IPS DF 19.7 (cell line): ENCODE results near the gene LMAN1.

Experiments
- DNase-seq: peaks from one replicate; pipeline ENCODE4 v3.0.0-alpha.2; 2013; ENCODE audit warnings: low read depth, low spot score

The LMAN1 gene

DNA sequence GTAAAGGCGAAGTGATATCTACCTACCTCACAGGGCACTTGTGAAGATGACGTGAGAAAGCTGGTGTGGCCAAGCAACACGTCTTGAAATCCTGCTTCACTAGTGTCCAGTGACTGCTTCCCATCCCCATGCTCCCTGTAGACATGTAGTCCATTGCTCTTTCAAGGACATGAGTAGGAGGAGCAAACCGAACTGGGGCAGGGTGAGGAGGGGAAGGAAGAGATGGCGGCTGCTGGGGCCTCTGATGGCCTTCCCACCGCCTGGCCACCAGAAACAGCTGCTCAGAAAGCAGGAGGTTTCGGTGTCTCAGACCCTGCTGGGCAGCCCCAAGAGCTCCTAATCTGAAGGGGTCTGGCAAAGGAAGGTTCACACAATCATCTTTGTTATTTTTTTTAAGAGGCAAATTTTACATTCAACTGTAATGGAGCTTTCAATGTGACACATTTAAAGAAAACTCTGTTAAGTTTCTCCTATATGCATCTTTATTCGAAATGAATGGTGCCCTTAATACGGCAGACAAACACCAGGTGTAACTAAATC is 55.3 kb downstream of the LMAN1 start:
- DNase-seq: no peak

DNA sequence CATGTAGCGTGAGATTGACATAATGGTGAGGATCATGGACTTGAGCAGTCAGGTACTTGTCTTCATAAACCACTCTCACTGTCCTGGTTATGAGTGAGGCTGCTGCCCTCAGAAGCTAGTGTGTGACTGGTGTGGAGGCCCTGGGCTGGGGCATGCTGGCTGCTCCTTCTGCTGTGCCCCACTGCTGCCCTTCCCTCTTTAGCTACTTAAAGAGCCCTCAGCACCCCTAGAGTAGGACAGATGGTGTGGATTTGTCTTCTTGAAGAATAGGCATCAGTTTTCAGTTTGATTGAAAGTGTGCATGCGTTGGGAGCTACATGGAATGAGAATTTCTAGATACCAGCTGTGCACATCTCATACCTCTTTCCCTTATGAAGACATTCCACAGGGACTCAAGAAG is 56.1 kb downstream of the LMAN1 start:
- DNase-seq: no peak

DNA sequence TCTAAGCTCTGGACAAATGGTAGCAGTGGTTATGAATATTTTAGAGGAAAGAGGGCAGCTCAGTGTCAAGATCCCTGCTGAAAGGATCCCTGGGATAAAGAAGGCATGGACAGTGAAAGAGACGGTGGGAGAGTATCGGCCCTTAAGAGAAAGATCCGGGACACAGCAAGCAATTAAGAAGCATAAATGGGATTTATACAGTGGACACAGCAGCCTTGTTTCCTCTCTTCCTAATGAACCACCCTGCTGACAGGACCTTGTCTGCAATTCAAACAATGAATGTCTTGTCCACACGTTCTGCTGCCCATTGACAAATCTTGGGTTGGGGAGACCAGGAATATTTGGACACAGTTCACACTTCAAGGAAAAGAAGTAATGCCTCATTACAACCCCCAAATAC is 57.1 kb downstream of the LMAN1 start:
- no peak for DNase-seq

DNA sequence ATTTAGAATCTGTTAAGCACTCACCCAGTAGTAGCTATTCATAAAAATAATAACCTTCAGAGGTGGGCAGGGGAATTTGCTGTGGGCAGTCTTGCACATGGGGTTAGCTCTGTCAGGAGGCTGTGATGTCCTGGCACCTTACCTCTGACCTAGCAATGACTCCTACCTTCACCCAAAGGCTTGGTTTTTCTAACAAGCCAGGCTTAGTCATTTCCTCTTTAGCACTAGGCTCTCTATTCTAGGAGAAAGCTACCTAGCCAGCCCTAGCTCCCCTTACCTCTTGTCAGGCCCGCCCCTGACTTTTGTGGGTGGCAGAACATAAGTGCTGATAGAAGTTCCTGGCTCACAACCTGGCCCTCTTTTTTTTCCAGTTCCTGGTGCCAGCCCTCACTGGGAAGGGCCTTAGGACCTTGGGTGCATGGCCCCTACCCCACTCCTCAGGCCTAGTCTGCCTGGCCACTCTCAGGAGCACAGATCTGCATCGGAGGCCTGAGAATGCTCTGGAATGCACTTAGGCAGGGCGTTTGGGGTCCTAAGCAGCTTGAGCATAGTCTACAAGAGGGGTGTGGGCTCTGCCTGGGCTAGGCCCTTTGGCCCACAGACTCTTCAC is 58.3 kb downstream of the LMAN1 start:
- no peak for DNase-seq

DNA sequence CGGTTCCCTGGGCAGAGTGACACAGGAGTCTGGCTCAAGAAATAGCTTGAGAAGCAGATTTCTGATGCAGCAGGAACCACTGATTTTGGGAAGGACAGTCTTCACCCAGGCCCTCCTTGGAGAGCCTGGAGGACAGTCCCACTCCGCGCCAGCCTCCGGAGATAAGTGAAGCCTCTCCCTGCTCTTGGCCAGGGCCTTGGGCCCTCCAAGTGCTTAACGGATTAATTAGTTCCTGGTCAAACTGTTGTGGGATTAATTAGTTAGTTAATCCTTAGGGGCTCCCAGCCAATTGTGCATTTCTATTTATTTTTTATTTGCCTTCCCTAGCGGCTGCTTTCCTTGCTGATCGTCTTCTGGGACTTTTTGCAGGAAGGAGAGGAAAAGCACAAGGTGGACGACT is 60.2 kb downstream of the LMAN1 start:
- DNase-seq: no peak

DNA sequence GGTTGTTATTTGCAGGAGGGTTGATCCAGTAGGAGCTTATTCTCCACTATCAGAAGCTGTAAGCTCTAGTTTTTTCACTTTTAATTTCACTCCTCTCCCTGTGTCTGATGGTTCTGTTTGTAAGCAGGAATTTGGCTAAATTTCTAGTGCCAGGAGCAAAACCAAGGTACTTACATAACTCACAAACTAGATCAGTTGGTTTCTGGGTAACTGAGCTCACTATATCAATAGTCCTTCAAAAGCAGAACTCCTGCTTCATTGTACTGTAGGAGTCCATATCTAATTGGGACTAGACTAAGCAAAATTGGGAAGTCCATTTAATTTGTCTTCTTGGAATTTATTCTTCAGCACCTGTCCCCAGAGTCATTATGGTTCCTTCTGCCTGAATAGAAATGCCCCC is 65.7 kb downstream of the LMAN1 start:
- DNase-seq: no peak

DNA sequence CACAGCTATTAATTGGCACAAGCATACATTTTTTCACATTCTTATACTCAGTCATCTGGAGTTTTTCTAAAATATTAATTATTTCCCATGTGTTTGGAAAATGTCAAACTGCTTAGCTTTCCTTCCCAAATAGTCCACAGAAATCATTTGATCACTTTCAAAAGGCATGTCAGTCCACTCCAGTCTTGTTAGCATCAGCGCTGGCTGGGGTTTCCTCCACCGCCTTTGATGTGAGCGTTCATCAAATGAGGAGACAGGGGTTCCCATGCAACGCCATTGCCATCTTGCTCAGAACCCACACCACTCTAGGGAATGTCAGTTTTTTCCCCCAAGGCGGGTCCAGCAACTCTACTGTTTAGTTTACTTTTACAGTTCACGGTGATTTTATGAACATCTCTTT is 72.7 kb downstream of the LMAN1 start:
- no peak for DNase-seq

DNA sequence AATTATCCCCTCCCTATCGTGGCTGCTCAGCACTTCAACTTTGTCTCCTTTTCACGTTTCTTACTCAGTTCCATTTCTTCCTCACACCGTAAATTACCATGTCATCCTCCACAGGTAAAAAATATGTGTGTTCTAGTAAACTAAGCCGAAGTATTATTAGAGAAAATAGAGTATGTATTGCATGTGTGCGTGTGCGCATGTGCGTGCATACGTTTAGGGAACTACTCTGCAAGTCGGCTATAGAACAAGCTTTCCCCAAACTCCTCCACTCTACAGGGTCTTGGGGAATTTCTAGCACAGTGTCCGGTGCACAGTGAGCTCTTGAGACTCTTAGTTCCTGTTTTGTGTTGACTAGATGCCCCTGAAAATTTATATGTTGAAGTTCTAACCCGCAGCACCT is 76.7 kb downstream of the LMAN1 start:
- no peak for DNase-seq

DNA sequence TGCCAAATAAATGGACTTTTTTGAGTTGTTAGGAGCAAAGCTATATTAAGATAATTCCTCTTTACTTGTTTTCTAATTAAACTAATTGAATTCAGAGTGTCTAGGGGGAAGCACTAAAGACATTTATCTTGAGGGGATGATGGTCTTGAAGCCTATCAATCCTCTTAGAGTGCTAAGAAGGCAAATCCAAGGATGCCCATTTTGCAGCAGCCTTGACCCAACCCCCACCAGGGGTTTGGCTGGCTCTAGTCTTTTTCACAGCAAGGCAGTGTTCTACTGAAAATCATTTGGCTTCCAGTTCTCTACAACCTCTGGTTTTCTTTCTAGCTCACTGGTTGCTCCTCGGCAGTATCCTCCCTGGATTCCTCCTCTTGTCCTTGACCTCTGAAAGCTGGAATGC is 79.3 kb downstream of the LMAN1 start:
- DNase-seq: no peak

DNA sequence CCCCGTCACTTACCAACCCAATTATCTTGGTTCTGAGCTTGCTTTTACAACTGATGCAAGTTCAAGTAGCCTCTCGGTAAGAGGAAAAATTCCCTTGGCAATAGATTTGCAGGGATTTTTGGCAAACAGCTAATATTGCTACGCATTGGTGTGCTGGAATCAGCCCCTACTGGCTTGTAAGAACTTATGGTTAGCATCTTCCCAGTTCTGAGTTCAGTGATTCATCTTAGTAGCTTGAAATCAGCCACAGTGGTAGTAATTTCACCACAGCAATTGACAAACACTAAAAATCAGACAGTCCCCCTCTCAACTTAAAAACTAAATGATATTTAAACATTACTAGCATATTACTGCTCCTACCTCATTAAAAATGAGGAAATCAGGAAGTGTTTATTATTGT is 79.9 kb downstream of the LMAN1 start:
- DNase-seq: no peak

DNA sequence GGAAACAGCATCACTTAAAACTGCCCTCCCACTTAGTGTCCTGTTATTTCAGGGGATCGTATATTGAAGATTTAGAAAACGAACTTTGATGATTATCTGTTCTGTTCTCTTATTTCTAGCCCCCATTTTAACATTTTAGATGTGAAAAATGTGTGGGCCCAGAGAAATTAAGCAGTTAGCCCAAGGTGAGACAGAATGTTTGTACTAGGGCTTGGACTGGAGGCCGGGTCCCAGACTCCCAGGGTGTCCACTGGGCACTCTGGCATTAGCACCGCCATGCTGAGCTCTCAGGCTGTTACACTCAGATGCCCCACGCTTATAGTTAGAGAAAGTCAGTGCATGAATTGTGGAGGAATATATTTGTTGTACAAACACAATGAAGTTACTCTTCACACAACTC is 80.3 kb downstream of the LMAN1 start:
- no peak for DNase-seq
